ENCODE results near the gene BRD7.

The BRD7 gene

DNA sequence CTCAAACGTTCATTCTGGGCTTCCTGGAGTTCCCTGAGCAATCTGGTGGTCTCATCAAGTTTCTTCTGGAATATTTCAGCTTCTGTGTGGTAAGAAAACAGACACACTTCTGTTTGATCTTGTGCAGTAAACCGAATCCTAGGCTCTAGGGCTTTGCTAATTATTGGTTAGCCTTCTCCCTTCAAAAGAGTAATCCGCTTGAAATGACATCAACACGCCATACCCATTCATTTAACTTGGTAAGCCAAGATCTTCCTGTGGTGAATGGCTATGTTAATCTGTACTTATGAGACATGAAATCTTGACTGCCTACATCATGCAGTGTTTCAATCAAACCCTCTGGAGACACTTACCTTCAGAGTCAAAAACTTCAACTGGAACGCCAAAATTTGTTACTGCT lies 48.5 kb downstream of the BRD7 start:
- H3K27me3 ChIP-seq (ENCODE audit: insufficient read depth, poor library complexity, severe bottlenecking) = no peaks in the 10 kb centered on the region
- no peak for DNase-seq (ENCODE audit: low read depth in 1 of 2, low spot score in 1 of 2)
- TF ChIP-seq, protein P1, sequence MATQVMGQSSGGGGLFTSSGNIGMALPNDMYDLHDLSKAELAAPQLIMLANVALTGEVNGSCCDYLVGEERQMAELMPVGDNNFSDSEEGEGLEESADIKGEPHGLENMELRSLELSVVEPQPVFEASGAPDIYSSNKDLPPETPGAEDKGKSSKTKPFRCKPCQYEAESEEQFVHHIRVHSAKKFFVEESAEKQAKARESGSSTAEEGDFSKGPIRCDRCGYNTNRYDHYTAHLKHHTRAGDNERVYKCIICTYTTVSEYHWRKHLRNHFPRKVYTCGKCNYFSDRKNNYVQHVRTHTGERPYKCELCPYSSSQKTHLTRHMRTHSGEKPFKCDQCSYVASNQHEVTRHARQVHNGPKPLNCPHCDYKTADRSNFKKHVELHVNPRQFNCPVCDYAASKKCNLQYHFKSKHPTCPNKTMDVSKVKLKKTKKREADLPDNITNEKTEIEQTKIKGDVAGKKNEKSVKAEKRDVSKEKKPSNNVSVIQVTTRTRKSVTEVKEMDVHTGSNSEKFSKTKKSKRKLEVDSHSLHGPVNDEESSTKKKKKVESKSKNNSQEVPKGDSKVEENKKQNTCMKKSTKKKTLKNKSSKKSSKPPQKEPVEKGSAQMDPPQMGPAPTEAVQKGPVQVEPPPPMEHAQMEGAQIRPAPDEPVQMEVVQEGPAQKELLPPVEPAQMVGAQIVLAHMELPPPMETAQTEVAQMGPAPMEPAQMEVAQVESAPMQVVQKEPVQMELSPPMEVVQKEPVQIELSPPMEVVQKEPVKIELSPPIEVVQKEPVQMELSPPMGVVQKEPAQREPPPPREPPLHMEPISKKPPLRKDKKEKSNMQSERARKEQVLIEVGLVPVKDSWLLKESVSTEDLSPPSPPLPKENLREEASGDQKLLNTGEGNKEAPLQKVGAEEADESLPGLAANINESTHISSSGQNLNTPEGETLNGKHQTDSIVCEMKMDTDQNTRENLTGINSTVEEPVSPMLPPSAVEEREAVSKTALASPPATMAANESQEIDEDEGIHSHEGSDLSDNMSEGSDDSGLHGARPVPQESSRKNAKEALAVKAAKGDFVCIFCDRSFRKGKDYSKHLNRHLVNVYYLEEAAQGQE (IDR thresholded peaks at IDR 0.05; ENCODE audit: insufficient replicate concordance, low read depth) = no peak

GRCh38 chr16:50318796-50319578 lies 49.8 kb downstream of the BRD7 start:
- Histone ChIP-seq H3K27me3 (ENCODE audit: insufficient read depth, poor library complexity, severe bottlenecking) (no peaks in the 10 kb centered on the region), H3K27ac (replicated peaks) (no peak overlapping the region), H3K4me3 (replicated peaks; ENCODE audit: insufficient read depth, low read length) (no peak overlapping the region)
- TF ChIP-seq CTCF (IDR thresholded peaks at IDR 0.05; ENCODE audit: insufficient read depth, low read length) = no peak
- no peak for TF ChIP-seq POLR2AphosphoS5 (IDR thresholded peaks at IDR 0.05; ENCODE audit: low read depth)
- TF ChIP-seq, protein P1 (IDR thresholded peaks at IDR 0.05; ENCODE audit: insufficient replicate concordance, low read depth) = no peak
- no peak for TF ChIP-seq SPI1 (IDR thresholded peaks at IDR 0.05; ENCODE audit: borderline replicate concordance, low read depth)
- TF ChIP-seq GABPA (IDR thresholded peaks at IDR 0.05; ENCODE audit: low read depth) = no peak
- DNase-seq (ENCODE audit: low read depth in 1 of 2, low spot score in 1 of 2) = no peak

More for the DNA sequence above, 48.5 kb downstream of the BRD7 start:
- Histone ChIP-seq H3K4me3 (replicated peaks; ENCODE audit: insufficient read depth, low read length) (no peak overlapping the region), H3K27ac (replicated peaks) (no peak overlapping the region)

DNA sequence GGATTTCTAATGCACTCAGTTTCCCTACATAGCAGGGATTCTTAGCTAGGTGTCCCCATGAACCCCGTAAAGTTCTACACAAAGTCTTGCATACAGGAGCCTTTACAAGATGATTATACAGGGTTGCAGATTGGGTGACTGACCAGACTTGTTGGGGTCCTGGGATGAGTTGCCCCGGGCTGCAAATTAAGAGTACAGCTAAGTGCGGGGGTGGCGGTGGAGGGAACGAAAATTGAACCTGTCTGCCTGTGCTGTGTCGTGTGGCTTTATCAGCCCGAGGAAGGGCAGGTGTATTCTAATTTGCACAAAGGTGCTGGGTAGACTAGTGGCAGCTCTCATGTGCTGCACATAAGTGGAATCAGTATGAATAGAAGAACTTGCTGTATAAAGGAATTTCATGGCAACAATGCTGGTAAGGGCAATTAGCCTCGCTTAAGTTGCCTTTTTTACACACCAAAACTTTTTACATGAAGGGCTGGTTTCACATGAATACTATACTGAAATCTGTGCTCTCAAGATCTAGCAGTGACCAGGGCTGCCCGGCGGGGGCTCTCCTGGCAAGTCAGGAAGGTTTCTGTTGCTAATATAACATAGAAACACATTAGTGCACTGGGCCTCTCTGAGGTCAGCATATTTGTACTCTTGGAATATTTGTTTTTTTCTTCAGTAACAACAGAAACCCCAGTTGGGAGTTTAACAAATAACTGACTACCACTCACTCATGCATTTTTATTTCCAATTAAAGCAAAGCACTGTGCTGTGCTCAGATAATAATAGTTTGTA lies 51.7 kb downstream of the BRD7 start:
- Histone ChIP-seq H3K27me3 (ENCODE audit: insufficient read depth, poor library complexity, severe bottlenecking) (no peaks in the 10 kb centered on the region), H3K27ac (replicated peaks) (no peak overlapping the region), H3K4me3 (replicated peaks; ENCODE audit: insufficient read depth, low read length) (no peak overlapping the region)
- no peak for TF ChIP-seq CTCF (IDR thresholded peaks at IDR 0.05; ENCODE audit: insufficient read depth, low read length)
- no peak; the same call in 1 of the 2 replicates for TF ChIP-seq POLR2AphosphoS5 (IDR thresholded peaks at IDR 0.05; ENCODE audit: low read depth)
- no peak for TF ChIP-seq GABPA (IDR thresholded peaks at IDR 0.05; ENCODE audit: low read depth)
- TF ChIP-seq, protein P1 (IDR thresholded peaks at IDR 0.05; ENCODE audit: insufficient replicate concordance, low read depth) = no peak
- no peak for TF ChIP-seq SPI1 (IDR thresholded peaks at IDR 0.05; ENCODE audit: borderline replicate concordance, low read depth)
- DNase-seq (ENCODE audit: low read depth in 1 of 2, low spot score in 1 of 2) = no peak

All from HL-60 (cell line).